WTC11 (cell line): Measurements from ENCODE around the gene HYDIN. TPM values are rescaled to one million over a fixed set of nuclear protein-coding genes. Genes with fewer than 3 reads are reported as not detected.

Source experiments
- ATAC-seq: fragments of 200-7000 bp; cut with Tn5 transposase; 2 replicates; pipeline ENCODE4 v1.10.0; 2021; ENCODE audit warnings: mild to moderate bottlenecking, moderate library complexity
- CTCF ChIA-PET: fragments of 300-600 bp; sonication (Branson Sonifier 250); formaldehyde crosslinking; loops from one replicate; lab custom pipeline; 2021; ENCODE audit warnings: antibody characterized with exemption; lab: Charles Lee
- POLR2A ChIA-PET: fragments of 350-600 bp; sonication (Branson Sonifier 250); formaldehyde crosslinking; loops from one replicate; lab custom pipeline; 2021; ENCODE audit warnings: antibody characterized with exemption; lab: Charles Lee
- DNase-seq: peaks from one replicate; pipeline ENCODE4 v3.0.0; 2021; ENCODE audit warnings: low spot score
- H3K27ac Mint-ChIP-seq: 2 replicates; pipeline ENCODE4 v1.8.0; 2021; ENCODE audit warnings: mixed read lengths
- H3K27me3 Mint-ChIP-seq: 2 replicates; pipeline ENCODE4 v1.8.0; 2021; ENCODE audit warnings: low read depth, mild to moderate bottlenecking, moderate library complexity, mixed read lengths
- H3K36me3 Mint-ChIP-seq: 2 replicates; pipeline ENCODE4 v1.8.0; 2021; ENCODE audit warnings: mixed read lengths
- H3K4me1 Mint-ChIP-seq: 2 replicates; pipeline ENCODE4 v1.8.0; 2022; ENCODE audit warnings: mixed read lengths
- H3K4me3 Mint-ChIP-seq: 2 replicates; pipeline ENCODE4 v1.8.0; 2021; ENCODE audit warnings: mild to moderate bottlenecking, moderate library complexity, mixed read lengths
- H3K9me3 Mint-ChIP-seq: 2 replicates; pipeline ENCODE4 v1.8.0; 2021; ENCODE audit warnings: mixed read lengths
- CREB1 ChIP-seq: sonication (generic); formaldehyde crosslinking; IDR thresholded peaks from 2 replicates; pipeline ENCODE4 v1.8.0; 2023; ENCODE audit warnings: mild to moderate bottlenecking, missing genetic modification reagents
- CREM ChIP-seq: sonication (generic); formaldehyde crosslinking; IDR thresholded peaks from 2 replicates; pipeline ENCODE4 v1.8.1; 2022; ENCODE audit warnings: mild to moderate bottlenecking, missing genetic modification reagents, moderate library complexity
- EMX1 ChIP-seq: fragments of 250-450 bp; sonication (Bioruptor Pico); IDR thresholded peaks from 2 replicates; pipeline ENCODE4 v1.8.0; 2021; ENCODE audit warnings: mild to moderate bottlenecking
- JAZF1 ChIP-seq: fragments of 250-450 bp; sonication (Bioruptor Pico); IDR thresholded peaks from 2 replicates; pipeline ENCODE4 v1.9.0; 2021; ENCODE audit warnings: moderate library complexity, mild to moderate bottlenecking, inconsistent platforms
- KAT7 ChIP-seq: sonication (generic); formaldehyde crosslinking; IDR thresholded peaks from 2 replicates; pipeline ENCODE4 v1.8.1; 2023; ENCODE audit warnings: missing genetic modification reagents, mild to moderate bottlenecking, borderline replicate concordance
- MLX ChIP-seq: sonication (generic); formaldehyde crosslinking; IDR thresholded peaks from 2 replicates; pipeline ENCODE4 v1.8.1; 2023; ENCODE audit warnings: mild to moderate bottlenecking, missing genetic modification reagents, moderate library complexity
- NFATC4 ChIP-seq: fragments of 250-450 bp; sonication (Bioruptor Pico); IDR thresholded peaks from 2 replicates; pipeline ENCODE4 v1.9.0; 2021; ENCODE audit warnings: mild to moderate bottlenecking
- NR1H2 ChIP-seq: sonication (generic); formaldehyde crosslinking; IDR thresholded peaks from 2 replicates; pipeline ENCODE4 v1.9.0; 2021; ENCODE audit warnings: mild to moderate bottlenecking, moderate library complexity, missing genetic modification reagents
- NR3C1 ChIP-seq: sonication (generic); formaldehyde crosslinking; conservative IDR thresholded peaks from 2 replicates; pipeline ENCODE4 v1.8.1; 2023; ENCODE audit warnings: low read depth, mild to moderate bottlenecking, missing genetic modification reagents
- SMAD3 ChIP-seq: sonication (generic); formaldehyde crosslinking; IDR thresholded peaks from 2 replicates; pipeline ENCODE4 v1.8.0; 2022; ENCODE audit warnings: missing genetic modification reagents, mild to moderate bottlenecking, borderline replicate concordance
- SMAD4 ChIP-seq: sonication (generic); formaldehyde crosslinking; IDR thresholded peaks from 2 replicates; pipeline ENCODE4 v1.8.0; 2022; ENCODE audit warnings: mild to moderate bottlenecking, missing genetic modification reagents
- TCF7 ChIP-seq: sonication (generic); formaldehyde crosslinking; IDR thresholded peaks from 2 replicates; pipeline ENCODE4 v1.8.0; 2022; ENCODE audit warnings: mild to moderate bottlenecking, low read depth, missing genetic modification reagents, moderate library complexity
- TEAD1 ChIP-seq: sonication (generic); formaldehyde crosslinking; IDR thresholded peaks from 2 replicates; pipeline ENCODE4 v1.8.0; 2022; ENCODE audit warnings: mild to moderate bottlenecking, missing genetic modification reagents
- TEAD4 ChIP-seq: sonication (generic); formaldehyde crosslinking; IDR thresholded peaks from 2 replicates; pipeline ENCODE4 v1.8.0; 2022; ENCODE audit warnings: mild to moderate bottlenecking, missing genetic modification reagents
- ZNF396 ChIP-seq: fragments of 250-450 bp; sonication (Bioruptor Pico); IDR thresholded peaks from 2 replicates; pipeline ENCODE4 v1.8.0; 2021; ENCODE audit warnings: mild to moderate bottlenecking, moderate library complexity, borderline replicate concordance
- ZNF416 ChIP-seq: fragments of 250-450 bp; sonication (Bioruptor Pico); IDR thresholded peaks from 2 replicates; pipeline ENCODE4 v1.9.0; 2021; ENCODE audit warnings: mild to moderate bottlenecking, inconsistent platforms
- ZNF512 ChIP-seq: sonication (generic); formaldehyde crosslinking; IDR thresholded peaks from 2 replicates; pipeline ENCODE4 v1.8.1; 2022; ENCODE audit warnings: missing genetic modification reagents, borderline replicate concordance
- total RNA-seq: library from RNA; stranded (reverse); gene quantifications from 3 replicates; pipeline ENCODE4 v1.2.3, GENCODE V29; 2021
- TF ChIP-seq, protein P1 (sequence below): sonication (generic); formaldehyde crosslinking; IDR thresholded peaks from 2 replicates; pipeline ENCODE4 v1.8.0; 2023; ENCODE audit warnings: missing genetic modification reagents
- TF ChIP-seq, protein P2 (sequence below): fragments of 250-450 bp; sonication (Bioruptor Pico); IDR thresholded peaks from 2 replicates; pipeline ENCODE4 v1.9.0; 2021; ENCODE audit warnings: mild to moderate bottlenecking, borderline replicate concordance
- TF ChIP-seq, protein P3 (sequence below): sonication (generic); formaldehyde crosslinking; IDR thresholded peaks from 2 replicates; pipeline ENCODE4 v1.8.1; 2022; ENCODE audit warnings: low read depth, missing genetic modification reagents, borderline replicate concordance

The HYDIN gene
- total RNA-seq, 1 experiment from 2014 or later, result 2.6 TPM

- no peak overlapping the region for H3K27ac Mint-ChIP-seq
- no peak for ATAC-seq
Observed at GRCh38 chr16:71276589-71277334, 46.2 kb upstream of the HYDIN start.

GRCh38 chr16:71273384-71273783, 42.9 kb upstream of the HYDIN start:
- H3K4me1 Mint-ChIP-seq, result no peaks in the 10 kb centered on the region
- no peak for DNase-seq
- TF ChIP-seq ZNF416 (CRISPR knock-in tag) (no peak), TEAD4 (CRISPR knock-in tag) (no peak), NR3C1 (CRISPR knock-in tag) (no peak), SMAD4 (CRISPR knock-in tag) (no peak), JAZF1 (CRISPR knock-in tag) (no peak), CREM (no peak), ZNF512 (CRISPR knock-in tag) (no peak), TCF7 (CRISPR knock-in tag) (no peak), EMX1 (no peak)
- TF ChIP-seq, protein P1, sequence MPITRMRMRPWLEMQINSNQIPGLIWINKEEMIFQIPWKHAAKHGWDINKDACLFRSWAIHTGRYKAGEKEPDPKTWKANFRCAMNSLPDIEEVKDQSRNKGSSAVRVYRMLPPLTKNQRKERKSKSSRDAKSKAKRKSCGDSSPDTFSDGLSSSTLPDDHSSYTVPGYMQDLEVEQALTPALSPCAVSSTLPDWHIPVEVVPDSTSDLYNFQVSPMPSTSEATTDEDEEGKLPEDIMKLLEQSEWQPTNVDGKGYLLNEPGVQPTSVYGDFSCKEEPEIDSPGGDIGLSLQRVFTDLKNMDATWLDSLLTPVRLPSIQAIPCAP (CRISPR knock-in tag), result no peak
- TF ChIP-seq, all 79 proteins: peak for 0
- ATAC-seq, result no peak
- Mint-ChIP-seq H3K27ac (no peak overlapping the region), H3K4me3 (no peak overlapping the region), H3K27me3 (peaks cover 7% of the 10 kb centered on the region; the same call in 1 of the 2 replicates), H3K9me3 (peaks cover 56% of the 10 kb centered on the region), H3K36me3 (peaks cover 28% of the 10 kb centered on the region)
- ChIA-PET CTCF (no interaction called here), POLR2A (no interaction called here)

More at GRCh38 chr16:71276589-71277334, 46.2 kb upstream of the HYDIN start:
- H3K27me3 Mint-ChIP-seq, result no peaks in the 10 kb centered on the region
- POLR2A ChIA-PET, result no interaction called here
- CTCF ChIA-PET, result interaction anchor here (1.5 kb wide), 1 partner anchor 35 kb away, joined by 6 read pairs; no protein-coding TSS in a partner anchor
- no peaks in the 10 kb centered on the region for H3K4me1 Mint-ChIP-seq
- DNase-seq, result no peak
- peaks cover 26% of the 10 kb centered on the region for H3K36me3 Mint-ChIP-seq
- no peak overlapping the region for H3K4me3 Mint-ChIP-seq
- TF ChIP-seq SMAD3 (CRISPR knock-in tag) (no peak), MLX (CRISPR knock-in tag) (no peak), JAZF1 (CRISPR knock-in tag) (no peak), NFATC4 (CRISPR knock-in tag) (no peak), NR1H2 (CRISPR knock-in tag) (no peak), TEAD1 (CRISPR knock-in tag) (no peak), ZNF396 (CRISPR knock-in tag) (no peak), KAT7 (CRISPR knock-in tag) (no peak), CREB1 (CRISPR knock-in tag) (no peak)
- TF ChIP-seq, protein P2, sequence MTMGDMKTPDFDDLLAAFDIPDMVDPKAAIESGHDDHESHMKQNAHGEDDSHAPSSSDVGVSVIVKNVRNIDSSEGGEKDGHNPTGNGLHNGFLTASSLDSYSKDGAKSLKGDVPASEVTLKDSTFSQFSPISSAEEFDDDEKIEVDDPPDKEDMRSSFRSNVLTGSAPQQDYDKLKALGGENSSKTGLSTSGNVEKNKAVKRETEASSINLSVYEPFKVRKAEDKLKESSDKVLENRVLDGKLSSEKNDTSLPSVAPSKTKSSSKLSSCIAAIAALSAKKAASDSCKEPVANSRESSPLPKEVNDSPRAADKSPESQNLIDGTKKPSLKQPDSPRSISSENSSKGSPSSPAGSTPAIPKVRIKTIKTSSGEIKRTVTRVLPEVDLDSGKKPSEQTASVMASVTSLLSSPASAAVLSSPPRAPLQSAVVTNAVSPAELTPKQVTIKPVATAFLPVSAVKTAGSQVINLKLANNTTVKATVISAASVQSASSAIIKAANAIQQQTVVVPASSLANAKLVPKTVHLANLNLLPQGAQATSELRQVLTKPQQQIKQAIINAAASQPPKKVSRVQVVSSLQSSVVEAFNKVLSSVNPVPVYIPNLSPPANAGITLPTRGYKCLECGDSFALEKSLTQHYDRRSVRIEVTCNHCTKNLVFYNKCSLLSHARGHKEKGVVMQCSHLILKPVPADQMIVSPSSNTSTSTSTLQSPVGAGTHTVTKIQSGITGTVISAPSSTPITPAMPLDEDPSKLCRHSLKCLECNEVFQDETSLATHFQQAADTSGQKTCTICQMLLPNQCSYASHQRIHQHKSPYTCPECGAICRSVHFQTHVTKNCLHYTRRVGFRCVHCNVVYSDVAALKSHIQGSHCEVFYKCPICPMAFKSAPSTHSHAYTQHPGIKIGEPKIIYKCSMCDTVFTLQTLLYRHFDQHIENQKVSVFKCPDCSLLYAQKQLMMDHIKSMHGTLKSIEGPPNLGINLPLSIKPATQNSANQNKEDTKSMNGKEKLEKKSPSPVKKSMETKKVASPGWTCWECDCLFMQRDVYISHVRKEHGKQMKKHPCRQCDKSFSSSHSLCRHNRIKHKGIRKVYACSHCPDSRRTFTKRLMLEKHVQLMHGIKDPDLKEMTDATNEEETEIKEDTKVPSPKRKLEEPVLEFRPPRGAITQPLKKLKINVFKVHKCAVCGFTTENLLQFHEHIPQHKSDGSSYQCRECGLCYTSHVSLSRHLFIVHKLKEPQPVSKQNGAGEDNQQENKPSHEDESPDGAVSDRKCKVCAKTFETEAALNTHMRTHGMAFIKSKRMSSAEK (CRISPR knock-in tag), result no peak
- TF ChIP-seq, protein P3, sequence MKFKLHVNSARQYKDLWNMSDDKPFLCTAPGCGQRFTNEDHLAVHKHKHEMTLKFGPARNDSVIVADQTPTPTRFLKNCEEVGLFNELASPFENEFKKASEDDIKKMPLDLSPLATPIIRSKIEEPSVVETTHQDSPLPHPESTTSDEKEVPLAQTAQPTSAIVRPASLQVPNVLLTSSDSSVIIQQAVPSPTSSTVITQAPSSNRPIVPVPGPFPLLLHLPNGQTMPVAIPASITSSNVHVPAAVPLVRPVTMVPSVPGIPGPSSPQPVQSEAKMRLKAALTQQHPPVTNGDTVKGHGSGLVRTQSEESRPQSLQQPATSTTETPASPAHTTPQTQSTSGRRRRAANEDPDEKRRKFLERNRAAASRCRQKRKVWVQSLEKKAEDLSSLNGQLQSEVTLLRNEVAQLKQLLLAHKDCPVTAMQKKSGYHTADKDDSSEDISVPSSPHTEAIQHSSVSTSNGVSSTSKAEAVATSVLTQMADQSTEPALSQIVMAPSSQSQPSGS, result no peak
- TF ChIP-seq, all 79 proteins: peak for 0
- peaks cover 48% of the 10 kb centered on the region for H3K9me3 Mint-ChIP-seq
